Right lobe of liver (tissue), 6 donors: Measurements from ENCODE around the gene FSTL5. TPM values are rescaled to one million over a fixed set of nuclear protein-coding genes. Genes with fewer than 3 reads are reported as not detected.
A peak's percentile ranks its signal among the peaks of the same experiment; 100 is the strongest.

Experiments
- ATAC-seq, 4 donors: fragments of 200-7000 bp; cut with Tn5 transposase; one replicate each; pipeline ENCODE4 v1.9.1; 2020; ENCODE audit warnings: mild to moderate bottlenecking in 4 of 4, moderate library complexity in 4 of 4
- DNase-seq, 3 donors: peaks; one replicate each; pipeline ENCODE4 v3.0.0-alpha.2; 2020
- H3K27ac ChIP-seq, 3 donors: fragments of 200-600 bp; one replicate each; pipeline ENCODE4 v1.8.0; 2022
- H3K27me3 ChIP-seq, 2 donors: fragments of 200-600 bp; one replicate each; pipeline ENCODE4 v1.8.0; 2022
- H3K36me3 ChIP-seq, 4 donors: fragments of 200-600 bp; sonication (generic) in 1 of 4; one replicate each; pipeline versions ENCODE4 v1.5.1 to v1.8.0; 2017 to 2022; ENCODE audit warnings: control low read depth in 1 of 4
- H3K4me1 ChIP-seq, 4 donors: fragments of 200-600 bp; sonication (generic) in 1 of 4; one replicate each; pipeline versions ENCODE4 v1.5.1 to v1.8.0; 2017 to 2022; ENCODE audit warnings: control low read depth in 1 of 4
- H3K4me3 ChIP-seq, 3 donors: fragments of 200-600 bp; one replicate each; pipeline ENCODE4 v1.8.0; 2022
- H3K9me3 ChIP-seq, 4 donors: fragments of 200-600 bp; sonication (generic) in 1 of 4; one replicate each; pipeline versions ENCODE4 v1.5.1 to v1.8.0; 2017 to 2022; ENCODE audit warnings: control low read depth in 1 of 4
- CTCF ChIP-seq, 4 donors: fragments of 200-600 bp in 3 of 4; fragments of 450-650 bp in 1 of 4; IDR thresholded peaks; one replicate each; pipeline versions ENCODE4 v1.5.1 to v1.8.0; 2016 to 2022; ENCODE audit warnings: antibody characterized with exemption in 4 of 4, mild to moderate bottlenecking in 2 of 4
- POLR2A ChIP-seq: fragments of 450-650 bp; IDR thresholded peaks from one replicate; pipeline ENCODE4 v1.6.1; 2017; ENCODE audit warnings: antibody characterized with exemption, mild to moderate bottlenecking
- WGBS: methylation state at CpG from one replicate; pipeline ENCODE4 v1.1.6; 2018; ENCODE audit warnings: low coverage, low lambda C conversion rate; ENCODE audit not compliant: insufficient coverage; ENCODE audit errors: missing lambda C conversion rate; 5-methylcytosine and 5-hydroxymethylcytosine counted together
- intact Hi-C, 2 donors: fragments of 100-400 bp; cut with DNase I; formaldehyde crosslinking; loops; one replicate each; pipeline versions ENCODE4 v1.11.2 to v1.14.1; 2022
- total RNA-seq, 6 experiments: library from RNA; depleted of rRNA in 2 of 6; stranded (reverse); fragments of >200 nt in 2 of 6; fragmentation: NEBNext Ultra II Directional in 3 of 6; extraction: Animal tissue kit (Norgen Biotek cat#: 25700) in 3 of 6; gene quantifications; one replicate each; pipeline versions ENCODE4 v1.1.0 to v1.2.4, GENCODE V29; 2016 to 2023
- donor health status: DM: no; HTN: yes; CAD: no.
- donor health status: DM: no; HTN: no; CAD: no.
- donor health status: DM: no; HTN: no; CAD: no.
- donor health status: DM: no; HTN: yes; CAD: no.
- donor health status: DM: no; HTN: yes; CAD: no.

Gene FSTL5
- total RNA-seq, 6 experiments from 2014 or later = 0.12 to 0.95 TPM; not detected in 4

GRCh38 chr4:161813389-161813788, 350.4 kb downstream of the FSTL5 start:
- no peak for ATAC-seq
- intact Hi-C loops = no loop called here
- H3K4me1 ChIP-seq = no peaks in the 10 kb centered on the region
- no peak overlapping the region for H3K4me3 ChIP-seq
- H3K36me3 ChIP-seq = no peaks in the 10 kb centered on the region
- TF ChIP-seq POLR2A = no peak
- no peak for TF ChIP-seq CTCF (IDR thresholded peaks at IDR 0.05)
- no peaks in the 10 kb centered on the region for H3K27me3 ChIP-seq
- DNase-seq = no peak
- 67% methylated on average over 5 of the region's 5 CpGs for WGBS
- H3K27ac ChIP-seq = no peak overlapping the region
- no peaks in the 10 kb centered on the region for H3K9me3 ChIP-seq

GRCh38 chr4:161803171-161803570, 360.6 kb downstream of the FSTL5 start:
- Histone ChIP-seq H3K9me3 (no peaks in the 10 kb centered on the region), H3K36me3 (no peaks in the 10 kb centered on the region), H3K4me3 (no peak overlapping the region), H3K27ac (no peak overlapping the region), H3K27me3 (no peaks in the 10 kb centered on the region), H3K4me1 (no peaks in the 10 kb centered on the region)
- DNase-seq (no peak), ATAC-seq (no peak)
- TF ChIP-seq CTCF (IDR thresholded peaks at IDR 0.05) (no peak), POLR2A (no peak)
- WGBS = 43% methylated on average over 2 of the region's 2 CpGs
- intact Hi-C loops = no loop called here

GRCh38 chr4:161799710-161800109, 364.1 kb downstream of the FSTL5 start:
- intact Hi-C loops = no loop called here
- ATAC-seq = no peak
- Histone ChIP-seq H3K4me1 (no peaks in the 10 kb centered on the region), H3K4me3 (no peak overlapping the region), H3K27me3 (no peaks in the 10 kb centered on the region), H3K9me3 (no peaks in the 10 kb centered on the region), H3K27ac (no peak overlapping the region), H3K36me3 (no peaks in the 10 kb centered on the region)
- DNase-seq = no peak
- TF ChIP-seq CTCF (IDR thresholded peaks at IDR 0.05) = no peak
- no peak for TF ChIP-seq POLR2A
- WGBS = 15% methylated on average over 3 of the region's 3 CpGs

DNA sequence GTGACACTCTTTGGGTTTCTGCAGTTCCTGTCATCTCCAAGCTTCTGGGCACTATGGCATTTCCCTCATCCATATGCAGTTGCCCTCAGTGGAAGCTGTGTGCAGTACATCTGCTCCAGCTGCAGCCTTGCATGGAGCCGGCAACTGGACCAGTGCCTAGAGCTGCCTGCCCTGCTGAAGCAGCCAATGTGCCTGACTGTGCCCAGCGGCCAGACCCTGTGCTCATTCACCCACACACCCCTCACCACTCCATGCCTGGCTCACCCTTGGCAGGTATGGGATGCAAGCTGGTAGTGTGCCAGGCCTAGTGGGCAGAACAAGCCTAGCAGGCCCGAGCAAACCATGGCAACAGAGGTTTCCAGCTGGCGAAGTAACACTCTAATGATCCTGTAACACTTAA, 370.8 kb downstream of the FSTL5 start:
- Histone ChIP-seq H3K4me3 (no peak overlapping the region), H3K9me3 (no peaks in the 10 kb centered on the region), H3K36me3 (no peaks in the 10 kb centered on the region), H3K4me1 (no peaks in the 10 kb centered on the region), H3K27ac (no peak overlapping the region), H3K27me3 (no peaks in the 10 kb centered on the region)
- WGBS = 88% methylated on average over 2 of the region's 4 CpGs
- intact Hi-C loops = no loop called here
- peak in 1 of 3 donors; percentile 44 for DNase-seq
- peak in 1 of 4 donors; percentile 25 for ATAC-seq
- TF ChIP-seq POLR2A (no peak), CTCF (IDR thresholded peaks at IDR 0.05) (no peak)
